NT2/D1 (cell line): ENCODE results near the gene TSGA10.

ENCODE experiments used
- DNase-seq: peaks from one replicate; pipeline ENCODE4 v3.0.0-alpha.2; 2011; ENCODE audit warnings: low read depth, low spot score
- H3K27me3 ChIP-seq: 2 replicates; pipeline ENCODE4 v1.6.0; 2011; ENCODE audit warnings: mild to moderate bottlenecking; ENCODE audit not compliant: insufficient read length, insufficient read depth
- H3K36me3 ChIP-seq: 2 replicates; pipeline ENCODE4 v1.6.1; 2011; ENCODE audit warnings: mild to moderate bottlenecking, low read length, mixed read lengths; ENCODE audit not compliant: insufficient read depth, insufficient read length
- H3K4me1 ChIP-seq: 2 replicates; pipeline ENCODE4 v1.5.1; 2011; ENCODE audit not compliant: insufficient read depth, insufficient read length
- H3K4me3 ChIP-seq: 2 replicates; pipeline ENCODE4 v1.5.1; 2011; ENCODE audit warnings: low read depth; ENCODE audit not compliant: insufficient read length
- H3K9ac ChIP-seq: 2 replicates; pipeline ENCODE4 v1.6.0; 2011; ENCODE audit warnings: low read depth; ENCODE audit not compliant: insufficient read length
- H3K9me3 ChIP-seq: 2 replicates; pipeline ENCODE4 v1.5.1; 2011; ENCODE audit warnings: mild to moderate bottlenecking, low read length; ENCODE audit not compliant: insufficient read depth
- SUZ12 ChIP-seq: IDR thresholded peaks from 2 replicates; pipeline ENCODE4 v1.6.1; 2011; ENCODE audit not compliant: insufficient read length, insufficient read depth; ENCODE audit errors: extremely low read depth
- YY1 ChIP-seq: IDR thresholded peaks from 2 replicates; pipeline ENCODE4 v1.6.1; 2011; ENCODE audit not compliant: insufficient read length, insufficient read depth
- ZNF274 ChIP-seq: IDR thresholded peaks from 2 replicates; pipeline ENCODE4 v1.6.1; 2011; ENCODE audit warnings: mild to moderate bottlenecking, low read depth, low read length

Gene TSGA10

GRCh38 chr2:98952966-98953365 lies 201.8 kb downstream of the TSGA10 start:
- TF ChIP-seq SUZ12, result no peak
- no peaks in the 10 kb centered on the region for H3K4me1 ChIP-seq
- H3K4me3 ChIP-seq, result no peak overlapping the region
- no peaks in the 10 kb centered on the region for H3K27me3 ChIP-seq
- no peak for DNase-seq
- H3K9ac ChIP-seq, result no peak overlapping the region
- H3K36me3 ChIP-seq, result no peaks in the 10 kb centered on the region
- no peaks in the 10 kb centered on the region for H3K9me3 ChIP-seq

GRCh38 chr2:98948956-98949739 lies 205.6 kb downstream of the TSGA10 start:
- DNase-seq, result no peak
- TF ChIP-seq ZNF274 (no peak), SUZ12 (no peak), YY1 (no peak)
- H3K4me1 ChIP-seq, result peaks cover 5% of the 10 kb centered on the region
- H3K36me3 ChIP-seq, result no peaks in the 10 kb centered on the region
- no peaks in the 10 kb centered on the region for H3K27me3 ChIP-seq
- no peak overlapping the region for H3K4me3 ChIP-seq
- no peak overlapping the region for H3K9ac ChIP-seq
- no peaks in the 10 kb centered on the region for H3K9me3 ChIP-seq

GRCh38 chr2:98947554-98947953 lies 207.2 kb downstream of the TSGA10 start:
- DNase-seq, result no peak
- TF ChIP-seq ZNF274 (no peak), YY1 (no peak), SUZ12 (no peak)

More at GRCh38 chr2:98947554-98947953, 207.2 kb downstream of the TSGA10 start:
- H3K9me3 ChIP-seq, result no peaks in the 10 kb centered on the region
- H3K4me1 ChIP-seq, result peaks cover 5% of the 10 kb centered on the region
- no peak overlapping the region for H3K4me3 ChIP-seq
- no peaks in the 10 kb centered on the region for H3K36me3 ChIP-seq
- H3K27me3 ChIP-seq, result no peaks in the 10 kb centered on the region
- no peak overlapping the region for H3K9ac ChIP-seq
